ENCODE measurements around the gene HERPUD1. TPM values are rescaled to one million over a fixed set of nuclear protein-coding genes. Genes with fewer than 3 reads are reported as not detected.
"Not testable (repeated sequence)": the region's sequence is repeated elsewhere in the genome, so short reads cannot be mapped to it uniquely, and the experiment has no call there.

HERPUD1 gene
- total RNA-seq, 1 experiment from 2014 or later: 27.1 TPM

- Histone ChIP-seq H3K36me3 (replicated peaks; ENCODE audit: control insufficient read depth, insufficient read depth, low read length) (no peaks in the 10 kb centered on the region), H3K27me3 (ENCODE audit: control insufficient read depth, insufficient read depth, low read length) (no peaks in the 10 kb centered on the region), H3K4me3 (ENCODE audit: insufficient read depth, low read depth, low read length) (no peak overlapping the region)
- DNase-seq: peak; percentile 19
Measured at GRCh38 chr16:56971768-56972043, 39.8 kb downstream of the HERPUD1 start.

GRCh38 chr16:56972403-56973293 is 40.7 kb downstream of the HERPUD1 start:
- no peaks in the 10 kb centered on the region for H3K36me3 ChIP-seq (replicated peaks; ENCODE audit: control insufficient read depth, insufficient read depth, low read length)
- H3K27me3 ChIP-seq (ENCODE audit: control insufficient read depth, insufficient read depth, low read length): no peaks in the 10 kb centered on the region
- DNase-seq: peak; percentile 41

GRCh38 chr16:56973294-56973689 is 41.4 kb downstream of the HERPUD1 start:
- H3K36me3 ChIP-seq (replicated peaks; ENCODE audit: control insufficient read depth, insufficient read depth, low read length): no peaks in the 10 kb centered on the region
- H3K27me3 ChIP-seq (ENCODE audit: control insufficient read depth, insufficient read depth, low read length): no peaks in the 10 kb centered on the region
- no peak overlapping the region for H3K4me3 ChIP-seq (ENCODE audit: insufficient read depth, low read depth, low read length)
- peak; percentile 16 for DNase-seq

More at GRCh38 chr16:56972403-56973293, 40.7 kb downstream of the HERPUD1 start:
- no peak overlapping the region for H3K4me3 ChIP-seq (ENCODE audit: insufficient read depth, low read depth, low read length)

- H3K27me3 ChIP-seq (ENCODE audit: control insufficient read depth, insufficient read depth, low read length); H3K4me3 ChIP-seq (ENCODE audit: insufficient read depth, low read depth, low read length); DNase-seq; H3K36me3 ChIP-seq (replicated peaks; ENCODE audit: control insufficient read depth, insufficient read depth, low read length): not testable (repeated sequence)
Measured at GRCh38 chr16:56973899-56974298, 42.0 kb downstream of the HERPUD1 start.

GRCh38 chr16:56974549-56975300 is 42.8 kb downstream of the HERPUD1 start:
- DNase-seq: peak; percentile 3
- no peaks in the 10 kb centered on the region for H3K27me3 ChIP-seq (ENCODE audit: control insufficient read depth, insufficient read depth, low read length)
- H3K4me3 ChIP-seq (ENCODE audit: insufficient read depth, low read depth, low read length): no peak overlapping the region
- no peaks in the 10 kb centered on the region for H3K36me3 ChIP-seq (replicated peaks; ENCODE audit: control insufficient read depth, insufficient read depth, low read length)

- H3K36me3 ChIP-seq (replicated peaks; ENCODE audit: control insufficient read depth, insufficient read depth, low read length): no peaks in the 10 kb centered on the region
- DNase-seq: peak; percentile 9
- H3K27me3 ChIP-seq (ENCODE audit: control insufficient read depth, insufficient read depth, low read length): no peaks in the 10 kb centered on the region
- no peak overlapping the region for H3K4me3 ChIP-seq (ENCODE audit: insufficient read depth, low read depth, low read length)
Measured at GRCh38 chr16:56975714-56976113, 43.8 kb downstream of the HERPUD1 start.

- no peak overlapping the region for H3K4me3 ChIP-seq (ENCODE audit: insufficient read depth, low read depth, low read length)
- H3K27me3 ChIP-seq (ENCODE audit: control insufficient read depth, insufficient read depth, low read length): no peaks in the 10 kb centered on the region; the same call in 1 of the 2 replicates
- H3K36me3 ChIP-seq (replicated peaks; ENCODE audit: control insufficient read depth, insufficient read depth, low read length): no peaks in the 10 kb centered on the region
- peak; percentile 13 for DNase-seq
Measured at GRCh38 chr16:56977216-56977615, 45.3 kb downstream of the HERPUD1 start.

- DNase-seq: peak; percentile 10
- no peaks in the 10 kb centered on the region; the same call in 1 of the 2 replicates for H3K27me3 ChIP-seq (ENCODE audit: control insufficient read depth, insufficient read depth, low read length)
- no peaks in the 10 kb centered on the region for H3K36me3 ChIP-seq (replicated peaks; ENCODE audit: control insufficient read depth, insufficient read depth, low read length)
- no peak overlapping the region for H3K4me3 ChIP-seq (ENCODE audit: insufficient read depth, low read depth, low read length)
Measured at GRCh38 chr16:56977823-56978430, 46.0 kb downstream of the HERPUD1 start.

- no peaks in the 10 kb centered on the region; the same call in 1 of the 2 replicates for H3K27me3 ChIP-seq (ENCODE audit: control insufficient read depth, insufficient read depth, low read length)
- no peaks in the 10 kb centered on the region for H3K36me3 ChIP-seq (replicated peaks; ENCODE audit: control insufficient read depth, insufficient read depth, low read length)
- no peak overlapping the region for H3K4me3 ChIP-seq (ENCODE audit: insufficient read depth, low read depth, low read length)
- no peak for DNase-seq
Measured at GRCh38 chr16:56980201-56980535, 48.2 kb downstream of the HERPUD1 start.

- H3K4me3 ChIP-seq (ENCODE audit: insufficient read depth, low read depth, low read length): no peak overlapping the region
- no peaks in the 10 kb centered on the region for H3K36me3 ChIP-seq (replicated peaks; ENCODE audit: control insufficient read depth, insufficient read depth, low read length)
- no peak for DNase-seq
- no peaks in the 10 kb centered on the region; the same call in 1 of the 2 replicates for H3K27me3 ChIP-seq (ENCODE audit: control insufficient read depth, insufficient read depth, low read length)
Measured at GRCh38 chr16:56980792-56981724, 49.1 kb downstream of the HERPUD1 start.

GRCh38 chr16:56981729-56982271 is 49.9 kb downstream of the HERPUD1 start:
- Histone ChIP-seq H3K36me3 (replicated peaks; ENCODE audit: control insufficient read depth, insufficient read depth, low read length) (no peaks in the 10 kb centered on the region), H3K27me3 (ENCODE audit: control insufficient read depth, insufficient read depth, low read length) (no peaks in the 10 kb centered on the region; the same call in 1 of the 2 replicates), H3K4me3 (ENCODE audit: insufficient read depth, low read depth, low read length) (no peak overlapping the region)
- no peak for DNase-seq

GRCh38 chr16:56982695-56983094 is 50.8 kb downstream of the HERPUD1 start:
- Histone ChIP-seq H3K4me3 (ENCODE audit: insufficient read depth, low read depth, low read length) (no peak overlapping the region), H3K27me3 (ENCODE audit: control insufficient read depth, insufficient read depth, low read length) (peaks cover 2% of the 10 kb centered on the region; the same call in 1 of the 2 replicates), H3K36me3 (replicated peaks; ENCODE audit: control insufficient read depth, insufficient read depth, low read length) (no peaks in the 10 kb centered on the region)
- DNase-seq: peak; percentile 12

- Histone ChIP-seq H3K27me3 (ENCODE audit: control insufficient read depth, insufficient read depth, low read length) (peaks cover 7% of the 10 kb centered on the region), H3K36me3 (replicated peaks; ENCODE audit: control insufficient read depth, insufficient read depth, low read length) (no peaks in the 10 kb centered on the region), H3K4me3 (ENCODE audit: insufficient read depth, low read depth, low read length) (no peak overlapping the region)
- peak; percentile 46 for DNase-seq
Measured at GRCh38 chr16:56983211-56983751, 51.3 kb downstream of the HERPUD1 start.

Data from H7 (cell line).